Stimulated activated CD8-positive, alpha-beta memory T cell treated with anti-CD3 and anti-CD28 coated beads, Interleukin-7, amount 100 ng/mL, for 4 hours (primary cell): ENCODE results near the gene RDH5.
"Not testable (repeated sequence)": the region's sequence is repeated elsewhere in the genome, so short reads cannot be mapped to it uniquely, and the experiment has no call there.

Source experiments
- DNase-seq, 2 donors: peaks; one replicate each; pipeline ENCODE4 v3.0.0-alpha.2; 2020; ENCODE audit warnings: low read depth in 2 of 2

Gene RDH5

GRCh38 chr12:55745361-55746173, 25.4 kb downstream of the RDH5 start:
- no peak for DNase-seq

GRCh38 chr12:55746174-55746912, 26.1 kb downstream of the RDH5 start:
- DNase-seq, result no peak

- no peak for DNase-seq
Observed at GRCh38 chr12:55746913-55747231, 26.7 kb downstream of the RDH5 start.

GRCh38 chr12:55748230-55748993, 28.2 kb downstream of the RDH5 start:
- DNase-seq, result no peak

- DNase-seq, result no peak
Observed at GRCh38 chr12:55755246-55755645, 35.1 kb downstream of the RDH5 start.

GRCh38 chr12:55757701-55758100, 37.5 kb downstream of the RDH5 start:
- no peak for DNase-seq

GRCh38 chr12:55758575-55758974, 38.4 kb downstream of the RDH5 start:
- not testable (repeated sequence) for DNase-seq

GRCh38 chr12:55760663-55761062, 40.5 kb downstream of the RDH5 start:
- no peak for DNase-seq

- DNase-seq, result no peak
Observed at GRCh38 chr12:55762646-55763045, 42.5 kb downstream of the RDH5 start.

GRCh38 chr12:55765736-55766290, 45.6 kb downstream of the RDH5 start:
- DNase-seq, result no peak

GRCh38 chr12:55767156-55767555, 47.0 kb downstream of the RDH5 start:
- DNase-seq, result no peak

GRCh38 chr12:55771736-55772135, 51.5 kb downstream of the RDH5 start:
- DNase-seq, result no peak
